Measurements from ENCODE around the gene GPR146. TPM values are rescaled to one million over a fixed set of nuclear protein-coding genes. Genes with fewer than 3 reads are reported as not detected.
A peak's percentile ranks its signal among the peaks of the same experiment; 100 is the strongest.
"Not testable (repeated sequence)": the region's sequence is repeated elsewhere in the genome, so short reads cannot be mapped to it uniquely, and the experiment has no call there.

GPR146 gene
- total RNA-seq, 2 donors from 2014 or later, result 0.66 to 0.75 TPM

DNA sequence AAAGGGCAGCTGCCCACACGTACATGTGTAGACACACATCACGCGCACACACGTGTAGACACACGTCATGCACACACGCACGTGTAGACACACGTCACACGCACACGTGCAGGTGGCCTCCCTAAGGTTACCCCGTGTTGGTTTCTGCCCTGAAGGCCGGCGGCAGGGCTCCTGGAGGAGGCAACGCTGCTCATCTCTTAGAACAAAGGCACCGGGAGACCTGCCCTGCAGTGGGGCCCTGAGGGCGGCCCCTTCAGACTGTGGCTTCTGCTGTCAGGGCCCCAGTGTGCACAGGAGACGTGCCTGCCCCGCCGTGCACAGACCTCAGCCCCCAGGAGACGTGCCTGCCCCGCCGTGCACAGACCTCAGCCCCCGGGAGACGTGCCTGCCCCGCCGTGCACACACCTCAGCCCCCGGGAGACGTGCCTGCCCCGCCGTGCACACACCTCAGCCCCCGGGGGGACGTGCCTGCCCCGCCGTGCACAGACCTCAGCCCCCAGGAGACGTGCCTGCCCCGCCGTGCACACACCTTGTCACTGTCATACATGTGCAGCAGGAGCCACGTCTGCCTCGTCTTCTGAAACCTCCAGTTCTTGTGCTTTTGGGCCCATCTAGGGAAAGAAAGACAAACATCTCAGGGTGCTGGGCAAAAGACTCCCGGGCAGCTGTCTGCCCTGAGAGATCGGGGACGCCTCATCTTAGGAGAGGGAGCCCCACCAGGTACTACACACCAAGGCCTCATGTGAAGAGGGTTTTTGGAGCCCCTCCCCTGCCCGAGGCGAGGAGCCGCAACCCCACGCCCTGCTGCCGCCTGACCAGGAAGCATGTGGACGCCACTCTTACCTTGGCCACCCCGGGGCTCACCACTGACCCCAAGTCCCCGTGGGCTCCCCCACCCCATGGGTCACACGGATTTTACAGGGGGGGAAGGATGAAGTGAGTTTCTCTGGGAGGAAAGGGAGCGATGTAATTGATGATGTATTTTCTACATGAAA is 44.1 kb upstream of the GPR146 start:
- TF ChIP-seq, protein P1, sequence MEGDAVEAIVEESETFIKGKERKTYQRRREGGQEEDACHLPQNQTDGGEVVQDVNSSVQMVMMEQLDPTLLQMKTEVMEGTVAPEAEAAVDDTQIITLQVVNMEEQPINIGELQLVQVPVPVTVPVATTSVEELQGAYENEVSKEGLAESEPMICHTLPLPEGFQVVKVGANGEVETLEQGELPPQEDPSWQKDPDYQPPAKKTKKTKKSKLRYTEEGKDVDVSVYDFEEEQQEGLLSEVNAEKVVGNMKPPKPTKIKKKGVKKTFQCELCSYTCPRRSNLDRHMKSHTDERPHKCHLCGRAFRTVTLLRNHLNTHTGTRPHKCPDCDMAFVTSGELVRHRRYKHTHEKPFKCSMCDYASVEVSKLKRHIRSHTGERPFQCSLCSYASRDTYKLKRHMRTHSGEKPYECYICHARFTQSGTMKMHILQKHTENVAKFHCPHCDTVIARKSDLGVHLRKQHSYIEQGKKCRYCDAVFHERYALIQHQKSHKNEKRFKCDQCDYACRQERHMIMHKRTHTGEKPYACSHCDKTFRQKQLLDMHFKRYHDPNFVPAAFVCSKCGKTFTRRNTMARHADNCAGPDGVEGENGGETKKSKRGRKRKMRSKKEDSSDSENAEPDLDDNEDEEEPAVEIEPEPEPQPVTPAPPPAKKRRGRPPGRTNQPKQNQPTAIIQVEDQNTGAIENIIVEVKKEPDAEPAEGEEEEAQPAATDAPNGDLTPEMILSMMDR (conservative IDR thresholded peaks at IDR 0.05), result no peak
- Histone ChIP-seq H3K36me3 (ENCODE audit: control insufficient read depth, insufficient read depth, low read length) (peaks cover 9% of the 10 kb centered on the region), H3K27me3 (ENCODE audit: control insufficient read depth, insufficient read depth, low read length, poor library complexity, severe bottlenecking) (no peaks in the 10 kb centered on the region), H3K9ac (ENCODE audit: extremely low read depth, low read length, poor library complexity, severe bottlenecking) (no peak overlapping the region), H3K4me1 (ENCODE audit: control insufficient read depth, insufficient read depth, low read length) (no peaks in the 10 kb centered on the region), H3K9me3 (ENCODE audit: control insufficient read depth, low read length) (no peaks in the 10 kb centered on the region), H3K4me3 (ENCODE audit: low read length) (no peak overlapping the region), H3K27ac (ENCODE audit: low read depth, low read length) (peak overlapping the region; percentile 60)
- Mint-ChIP-seq H3K27me3 (ENCODE audit: insufficient read depth) (no peaks in the 10 kb centered on the region), H3K4me3 (no peak overlapping the region), H3K4me1 (no peaks in the 10 kb centered on the region), H3K9me3 (no peaks in the 10 kb centered on the region), H3K27ac (no peak overlapping the region), H3K36me3 (ENCODE audit: low read depth) (peaks cover 7% of the 10 kb centered on the region)
- WGBS, 2 experiments (ENCODE audit: insufficient coverage in 1 of 2, insufficient read length in 1 of 2), result 90 to 91% methylated on average over 46 to 52 of the region's 52 CpGs
- no peak for DNase-seq

DNA sequence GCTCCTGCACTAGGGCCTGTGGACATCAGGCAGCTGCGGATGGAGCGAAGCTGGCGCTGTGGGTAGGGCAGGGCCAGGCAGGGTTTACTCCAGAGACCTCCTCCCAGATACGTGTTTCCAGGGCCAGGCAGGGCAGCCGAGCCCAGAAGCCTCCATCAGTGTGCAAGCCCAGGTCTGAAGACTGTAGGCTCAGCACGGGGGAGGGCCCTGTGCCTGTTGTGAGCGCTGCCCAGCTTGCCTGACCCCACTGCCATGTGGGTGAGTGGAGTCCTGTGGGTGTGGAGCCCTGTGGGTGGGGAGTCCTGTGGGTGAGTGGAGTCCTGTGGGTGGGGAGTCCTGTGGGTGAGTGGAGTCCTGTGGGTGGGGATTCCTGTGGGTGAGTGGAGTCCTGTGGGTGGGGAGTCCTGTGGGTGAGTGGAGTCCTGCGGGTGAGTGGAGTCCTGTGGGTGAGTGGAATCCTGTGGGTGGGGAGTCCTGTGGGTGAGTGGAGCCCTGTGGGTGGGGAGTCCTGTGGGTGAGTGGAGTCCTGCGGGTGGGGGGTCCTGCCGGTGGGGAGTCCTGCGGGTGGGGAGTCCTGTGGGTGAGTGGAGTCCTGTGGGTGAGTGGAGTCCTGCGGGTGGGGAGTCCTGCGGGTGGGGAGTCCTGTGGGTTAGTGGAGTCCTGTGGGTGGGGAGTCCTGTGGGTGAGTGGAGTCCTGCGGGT is 43.1 kb upstream of the GPR146 start:
- H3K9ac ChIP-seq (ENCODE audit: extremely low read depth, low read length, poor library complexity, severe bottlenecking); H3K27me3 ChIP-seq (ENCODE audit: control insufficient read depth, insufficient read depth, low read length, poor library complexity, severe bottlenecking): not testable (repeated sequence)

DNA sequence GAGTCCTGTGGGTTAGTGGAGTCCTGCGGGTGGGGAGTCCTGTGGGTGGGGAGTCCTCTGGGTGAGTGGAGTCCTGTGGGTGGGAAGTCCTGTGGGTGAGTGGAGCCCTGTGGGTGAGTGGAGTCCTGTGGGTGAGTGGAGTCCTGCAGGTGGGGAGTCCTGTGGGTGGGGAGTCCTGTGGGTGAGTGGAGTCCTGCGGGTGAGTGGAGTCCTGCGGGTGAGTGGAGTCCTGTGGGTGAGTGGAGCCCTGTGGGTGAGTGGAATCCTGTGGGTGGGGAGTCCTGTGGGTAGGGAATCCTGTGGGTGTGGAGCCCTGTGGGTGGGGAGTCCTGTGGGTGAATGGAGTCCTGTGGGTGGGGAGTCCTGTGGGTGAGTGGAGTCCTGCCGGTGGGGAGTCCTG is 42.3 kb upstream of the GPR146 start:
- peaks cover 10% of the 10 kb centered on the region for H3K36me3 Mint-ChIP-seq (ENCODE audit: low read depth)
- H3K27me3 Mint-ChIP-seq (ENCODE audit: insufficient read depth); H3K36me3 ChIP-seq (ENCODE audit: control insufficient read depth, insufficient read depth, low read length); H3K9me3 Mint-ChIP-seq; H3K4me3 ChIP-seq (ENCODE audit: low read length); H3K27ac Mint-ChIP-seq; H3K9me3 ChIP-seq (ENCODE audit: control insufficient read depth, low read length); H3K27me3 ChIP-seq (ENCODE audit: control insufficient read depth, insufficient read depth, low read length, poor library complexity, severe bottlenecking); H3K9ac ChIP-seq (ENCODE audit: extremely low read depth, low read length, poor library complexity, severe bottlenecking); H3K27ac ChIP-seq (ENCODE audit: low read depth, low read length); H3K4me1 Mint-ChIP-seq; DNase-seq; H3K4me1 ChIP-seq (ENCODE audit: control insufficient read depth, insufficient read depth, low read length); H3K4me3 Mint-ChIP-seq: not testable (repeated sequence)
- WGBS, 2 experiments (ENCODE audit: insufficient coverage in 1 of 2, insufficient read length in 1 of 2), result 96 to 100% methylated on average over 1 to 4 of the region's 4 CpGs

More for the DNA sequence above, 43.1 kb upstream of the GPR146 start:
- WGBS, 2 experiments (ENCODE audit: insufficient coverage in 1 of 2, insufficient read length in 1 of 2), result 90 to 94% methylated on average over 3 to 14 of the region's 14 CpGs
- H3K27me3 Mint-ChIP-seq (ENCODE audit: insufficient read depth); H3K4me1 ChIP-seq (ENCODE audit: control insufficient read depth, insufficient read depth, low read length); H3K27ac Mint-ChIP-seq; H3K4me3 ChIP-seq (ENCODE audit: low read length); H3K9me3 ChIP-seq (ENCODE audit: control insufficient read depth, low read length); H3K36me3 ChIP-seq (ENCODE audit: control insufficient read depth, insufficient read depth, low read length); H3K4me1 Mint-ChIP-seq; H3K4me3 Mint-ChIP-seq; H3K36me3 Mint-ChIP-seq (ENCODE audit: low read depth); H3K9me3 Mint-ChIP-seq: not testable (repeated sequence)
- peak overlapping the region; percentile 38 for H3K27ac ChIP-seq (ENCODE audit: low read depth, low read length)
- DNase-seq, result peak; percentile 80

DNA sequence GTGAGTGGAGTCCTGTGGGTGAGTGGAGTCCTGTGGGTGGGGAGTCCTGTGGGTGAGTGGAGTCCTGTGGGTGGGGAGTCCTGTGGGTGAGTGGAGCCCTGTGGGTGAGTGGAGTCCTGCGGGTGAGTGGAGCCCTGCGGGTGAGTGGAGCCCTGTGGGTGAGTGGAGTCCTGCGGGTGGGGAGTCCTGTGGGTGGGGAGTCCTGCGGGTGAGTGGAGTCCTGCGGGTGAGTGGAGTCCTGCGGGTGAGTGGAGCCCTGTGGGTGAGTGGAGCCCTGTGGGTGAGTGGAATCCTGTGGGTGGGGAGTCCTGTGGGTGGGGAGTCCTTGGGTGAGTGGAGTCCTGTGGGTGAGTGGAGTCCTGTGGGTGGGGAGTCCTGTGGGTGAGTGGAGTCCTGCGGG is 41.9 kb upstream of the GPR146 start:
- H3K9me3 Mint-ChIP-seq; H3K9ac ChIP-seq (ENCODE audit: extremely low read depth, low read length, poor library complexity, severe bottlenecking); H3K27me3 Mint-ChIP-seq (ENCODE audit: insufficient read depth); H3K27ac Mint-ChIP-seq; H3K4me1 ChIP-seq (ENCODE audit: control insufficient read depth, insufficient read depth, low read length); H3K36me3 ChIP-seq (ENCODE audit: control insufficient read depth, insufficient read depth, low read length); H3K4me3 Mint-ChIP-seq; H3K27me3 ChIP-seq (ENCODE audit: control insufficient read depth, insufficient read depth, low read length, poor library complexity, severe bottlenecking); H3K4me1 Mint-ChIP-seq; H3K9me3 ChIP-seq (ENCODE audit: control insufficient read depth, low read length); H3K4me3 ChIP-seq (ENCODE audit: low read length); DNase-seq; H3K27ac ChIP-seq (ENCODE audit: low read depth, low read length): not testable (repeated sequence)
- H3K36me3 Mint-ChIP-seq (ENCODE audit: low read depth), result peaks cover 10% of the 10 kb centered on the region
- WGBS, 2 experiments (ENCODE audit: insufficient coverage in 1 of 2, insufficient read length in 1 of 2), result 88% methylated on average over 1 of the region's 7 CpGs; no CpG with 5 or more reads in 1 of the 2 experiments
